SU-DHL-6 (cell line): ENCODE data around the gene ZRSR2.

Experiments used
- EZH2phosphoT487 ChIP-seq: fragments of 200-600 bp; sonication (generic), shearing (Covaris generic); conservative IDR thresholded peaks from 2 replicates; pipeline ENCODE4 v1.6.1; 2018; ENCODE audit warnings: mild to moderate bottlenecking, antibody characterized with exemption, low read length, moderate library complexity, mixed read lengths
- TF ChIP-seq, protein P1 (sequence below): fragments of 200-600 bp; sonication (generic); IDR thresholded peaks from one replicate; pipeline ENCODE4 v1.5.1; 2017; ENCODE audit warnings: antibody characterized with exemption, mild to moderate bottlenecking, low read length, moderate library complexity; ENCODE audit not compliant: insufficient read depth, poor library complexity, severe bottlenecking

DNA sequence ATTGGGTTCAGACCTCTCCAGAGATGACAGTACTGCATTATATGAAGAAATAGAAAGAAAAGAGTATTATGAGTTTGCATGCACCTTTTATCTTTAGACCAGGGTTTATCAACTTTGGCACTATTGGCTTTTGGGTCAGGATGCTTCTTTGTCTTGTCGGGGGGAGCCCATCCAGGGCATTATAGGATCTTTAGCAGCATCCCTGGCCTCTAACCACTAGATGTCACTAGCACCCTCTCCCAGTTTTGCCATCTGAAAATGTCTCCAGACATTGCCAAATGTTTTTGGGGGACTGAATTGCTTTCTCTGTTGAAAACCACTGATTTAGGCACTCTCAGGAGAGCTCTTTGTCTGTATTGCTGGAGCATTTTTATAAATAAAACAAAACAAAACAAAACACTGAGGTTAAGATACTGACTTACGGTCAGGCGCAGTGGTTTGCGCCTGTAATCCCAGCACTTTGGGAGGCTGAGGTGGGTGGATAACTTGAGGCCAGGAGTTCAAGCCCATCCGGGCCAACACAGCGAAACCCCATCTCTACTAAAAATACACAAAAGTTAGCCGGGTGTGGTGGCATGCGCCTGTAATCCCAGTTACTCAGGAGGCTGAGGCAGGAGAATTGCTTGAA lies 28.6 kb upstream of the ZRSR2 start:
- TF ChIP-seq, protein P1, sequence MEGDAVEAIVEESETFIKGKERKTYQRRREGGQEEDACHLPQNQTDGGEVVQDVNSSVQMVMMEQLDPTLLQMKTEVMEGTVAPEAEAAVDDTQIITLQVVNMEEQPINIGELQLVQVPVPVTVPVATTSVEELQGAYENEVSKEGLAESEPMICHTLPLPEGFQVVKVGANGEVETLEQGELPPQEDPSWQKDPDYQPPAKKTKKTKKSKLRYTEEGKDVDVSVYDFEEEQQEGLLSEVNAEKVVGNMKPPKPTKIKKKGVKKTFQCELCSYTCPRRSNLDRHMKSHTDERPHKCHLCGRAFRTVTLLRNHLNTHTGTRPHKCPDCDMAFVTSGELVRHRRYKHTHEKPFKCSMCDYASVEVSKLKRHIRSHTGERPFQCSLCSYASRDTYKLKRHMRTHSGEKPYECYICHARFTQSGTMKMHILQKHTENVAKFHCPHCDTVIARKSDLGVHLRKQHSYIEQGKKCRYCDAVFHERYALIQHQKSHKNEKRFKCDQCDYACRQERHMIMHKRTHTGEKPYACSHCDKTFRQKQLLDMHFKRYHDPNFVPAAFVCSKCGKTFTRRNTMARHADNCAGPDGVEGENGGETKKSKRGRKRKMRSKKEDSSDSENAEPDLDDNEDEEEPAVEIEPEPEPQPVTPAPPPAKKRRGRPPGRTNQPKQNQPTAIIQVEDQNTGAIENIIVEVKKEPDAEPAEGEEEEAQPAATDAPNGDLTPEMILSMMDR = peak; percentile 42
- no peak for TF ChIP-seq EZH2phosphoT487
